ENCODE results near the gene CCNB2.
"Not testable (repeated sequence)": the region's sequence is repeated elsewhere in the genome, so short reads cannot be mapped to it uniquely, and the experiment has no call there.

Gene CCNB2

DNA sequence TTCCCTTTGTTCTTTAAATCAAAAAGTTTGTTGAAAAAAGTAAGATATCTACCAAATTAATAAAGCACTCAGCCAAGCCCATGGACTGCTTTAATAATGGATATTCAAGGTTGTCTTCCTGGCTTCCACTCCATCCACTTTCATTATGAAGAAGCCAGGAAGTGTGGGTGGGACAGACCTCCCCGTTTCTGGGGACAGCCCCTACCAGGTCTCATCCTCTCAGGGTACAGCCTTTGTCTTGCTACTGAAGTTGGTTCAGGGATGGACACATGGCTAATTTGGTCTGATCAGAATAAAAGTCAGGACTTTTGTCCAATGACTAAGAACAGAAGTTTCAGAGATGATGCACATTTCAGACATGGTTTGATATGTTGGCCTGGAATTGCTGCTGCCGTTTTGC, 32.6 kb downstream of the CCNB2 start:
- no peak for DNase-seq

DNA sequence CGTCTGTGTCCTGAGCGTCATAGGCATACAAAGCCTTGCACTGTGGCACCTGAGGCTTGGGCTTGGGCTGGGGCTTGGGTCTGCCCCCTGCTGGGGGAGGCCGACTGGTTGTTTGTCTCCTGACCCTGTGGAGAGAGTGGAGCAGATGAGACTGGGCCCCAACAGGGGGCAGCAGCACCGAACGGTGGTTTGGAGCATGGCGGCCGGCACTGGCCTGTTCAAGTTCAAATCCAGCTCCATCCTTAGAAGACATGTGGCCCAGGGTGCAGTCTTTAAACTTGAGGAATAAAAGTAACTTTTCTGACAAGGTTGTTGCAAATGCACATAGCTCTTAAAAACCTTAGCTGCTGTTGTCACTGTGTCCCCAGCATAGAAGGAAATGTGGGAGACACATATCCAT, 33.3 kb downstream of the CCNB2 start:
- DNase-seq: peak in 1 of 2 experiments; percentile 20

DNA sequence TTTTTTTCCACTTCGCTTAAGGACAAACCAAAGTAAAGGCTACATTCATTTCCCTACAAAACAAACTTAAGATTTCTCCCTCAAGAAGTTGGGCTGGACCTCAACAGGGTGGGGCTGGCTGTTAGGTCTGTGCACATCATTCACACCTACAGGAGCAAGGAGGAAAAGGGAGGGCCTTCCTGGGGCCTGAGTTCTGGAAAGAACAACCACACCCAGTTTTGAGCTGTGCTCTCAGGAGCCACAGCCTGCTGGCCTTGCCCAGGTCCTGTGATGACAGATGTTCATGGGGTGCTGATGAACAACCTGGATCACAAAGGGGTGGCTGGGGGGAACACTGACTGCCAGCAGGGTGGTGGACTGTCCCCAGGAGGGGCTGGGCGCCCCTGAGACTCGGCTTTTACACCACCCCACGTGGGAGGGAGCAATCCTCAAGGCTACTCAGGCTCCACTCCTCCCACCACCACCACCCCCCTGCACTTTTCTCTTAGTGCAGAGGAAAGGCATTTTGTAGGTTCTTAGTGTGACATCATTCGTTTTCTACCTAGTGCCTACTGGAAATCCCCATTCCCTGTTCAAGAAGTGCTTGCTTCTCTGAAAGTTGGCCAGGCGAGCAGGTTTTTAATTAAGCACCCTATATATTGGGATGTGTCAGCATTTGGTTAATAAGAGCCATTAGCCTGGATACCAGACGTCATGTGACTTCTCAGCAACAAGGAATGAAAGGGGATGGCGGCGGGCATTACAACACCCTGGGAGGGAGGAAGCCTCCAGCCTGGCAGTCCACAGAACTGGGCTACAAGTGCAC, 35.7 kb downstream of the CCNB2 start:
- DNase-seq: no peak

DNA sequence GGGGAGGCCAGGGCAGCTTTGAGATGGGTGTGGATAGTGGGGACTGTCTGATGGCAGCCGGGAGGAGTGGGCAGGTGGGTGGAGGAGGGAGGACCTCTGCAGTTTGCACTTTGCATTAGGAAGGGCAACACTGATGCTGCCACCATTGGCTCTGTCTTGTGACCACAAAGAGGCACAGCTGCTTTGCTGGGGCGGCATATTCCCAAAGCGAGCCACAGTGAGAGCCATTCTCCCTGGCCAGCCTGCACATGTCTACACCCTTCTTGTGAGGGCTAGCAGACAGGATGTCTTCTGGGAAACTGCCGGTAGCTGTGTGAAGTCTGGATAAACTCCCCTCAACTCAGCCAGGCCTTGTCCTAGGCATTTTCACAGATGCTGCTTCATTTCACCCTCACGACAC, 38.3 kb downstream of the CCNB2 start:
- no peak for DNase-seq

DNA sequence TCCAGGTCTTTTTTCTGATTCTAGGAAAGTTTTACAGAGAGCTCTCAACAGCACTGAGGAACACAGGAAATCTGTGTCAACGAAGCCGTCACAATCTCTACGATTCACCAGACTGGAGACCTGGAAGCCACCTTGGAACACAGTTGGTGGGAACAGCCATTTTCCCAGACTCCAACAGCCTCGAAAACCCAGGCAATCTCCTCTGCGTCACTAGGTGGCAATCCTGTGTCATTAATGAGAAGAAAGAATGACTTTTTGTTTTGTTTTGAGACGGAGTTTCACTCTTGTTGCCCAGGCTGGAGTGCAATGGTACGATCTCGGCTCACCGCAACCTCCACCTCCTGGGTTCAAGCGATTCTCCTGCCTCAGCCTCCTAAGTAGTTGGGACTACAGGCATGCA, 39.6 kb downstream of the CCNB2 start:
- DNase-seq: not testable (repeated sequence)

DNA sequence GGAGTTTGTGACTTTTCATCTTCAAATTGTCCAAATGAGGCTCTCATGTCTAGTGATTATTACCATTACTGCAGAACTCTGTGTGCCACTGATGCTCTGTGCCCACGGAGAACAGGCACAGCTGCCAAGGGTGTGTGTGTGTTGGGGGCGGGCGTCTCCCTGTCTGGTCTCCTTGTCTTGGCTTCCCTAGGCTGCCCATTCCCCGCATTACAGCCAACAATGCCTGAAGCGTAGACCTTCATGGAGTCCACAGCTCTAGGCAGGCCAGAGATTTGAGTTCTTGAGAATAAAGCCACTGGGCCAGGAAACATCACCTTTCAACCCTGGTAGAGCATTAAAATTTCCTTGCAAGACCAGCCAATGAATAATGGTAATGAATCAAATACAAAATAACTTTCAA, 42.7 kb downstream of the CCNB2 start:
- DNase-seq: no peak

DNA sequence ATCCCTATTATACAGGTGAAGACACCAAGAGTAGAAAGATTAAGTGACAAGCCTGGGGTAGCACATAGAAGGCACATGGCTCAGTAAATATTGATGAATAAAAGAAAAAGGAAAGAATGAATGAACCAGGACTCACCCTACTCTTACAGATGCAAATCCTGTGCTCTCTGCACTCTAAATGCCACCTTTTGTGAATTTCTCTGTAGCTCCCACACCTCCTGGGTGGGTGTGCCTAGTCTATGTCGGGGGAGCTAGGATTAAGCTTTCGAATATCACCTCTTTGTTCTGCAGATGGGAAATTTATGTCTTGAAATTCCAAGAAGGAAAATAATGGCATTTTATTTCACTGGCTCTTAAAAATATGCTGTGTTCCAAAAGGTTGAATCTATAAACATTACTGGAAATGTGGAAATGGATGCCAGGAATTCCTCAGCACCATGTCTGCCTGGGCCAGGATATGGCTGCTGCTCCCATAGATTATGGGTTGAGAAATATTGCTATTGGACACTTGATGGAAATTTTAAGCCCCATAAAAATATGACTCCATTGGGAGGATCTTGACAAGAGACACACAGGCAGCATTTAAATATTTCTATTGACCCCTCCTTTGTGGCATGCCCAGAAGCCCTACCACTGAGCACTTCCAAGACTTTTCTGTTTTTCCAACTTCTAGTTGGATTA, 43.3 kb downstream of the CCNB2 start:
- DNase-seq: no peak

DNA sequence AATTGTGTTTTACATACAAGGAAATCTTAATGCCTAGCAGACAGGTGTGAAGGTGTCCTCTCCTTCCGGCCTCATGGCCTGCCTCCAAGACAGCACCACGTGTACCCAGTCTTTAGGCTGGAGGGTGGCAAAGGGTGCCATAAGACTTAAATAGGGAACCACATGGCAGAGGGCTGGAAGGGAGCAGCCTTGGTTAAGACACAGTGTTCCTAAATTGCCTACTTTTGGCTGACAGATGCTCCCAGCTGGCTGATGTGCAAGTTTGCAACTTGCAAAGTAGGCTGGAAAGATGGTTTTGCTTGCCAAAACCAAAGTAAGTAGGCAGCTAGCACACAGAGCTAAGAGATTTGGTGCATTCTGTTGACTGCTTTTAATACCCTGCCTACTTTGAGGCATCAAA, 45.2 kb downstream of the CCNB2 start:
- DNase-seq: no peak

DNA sequence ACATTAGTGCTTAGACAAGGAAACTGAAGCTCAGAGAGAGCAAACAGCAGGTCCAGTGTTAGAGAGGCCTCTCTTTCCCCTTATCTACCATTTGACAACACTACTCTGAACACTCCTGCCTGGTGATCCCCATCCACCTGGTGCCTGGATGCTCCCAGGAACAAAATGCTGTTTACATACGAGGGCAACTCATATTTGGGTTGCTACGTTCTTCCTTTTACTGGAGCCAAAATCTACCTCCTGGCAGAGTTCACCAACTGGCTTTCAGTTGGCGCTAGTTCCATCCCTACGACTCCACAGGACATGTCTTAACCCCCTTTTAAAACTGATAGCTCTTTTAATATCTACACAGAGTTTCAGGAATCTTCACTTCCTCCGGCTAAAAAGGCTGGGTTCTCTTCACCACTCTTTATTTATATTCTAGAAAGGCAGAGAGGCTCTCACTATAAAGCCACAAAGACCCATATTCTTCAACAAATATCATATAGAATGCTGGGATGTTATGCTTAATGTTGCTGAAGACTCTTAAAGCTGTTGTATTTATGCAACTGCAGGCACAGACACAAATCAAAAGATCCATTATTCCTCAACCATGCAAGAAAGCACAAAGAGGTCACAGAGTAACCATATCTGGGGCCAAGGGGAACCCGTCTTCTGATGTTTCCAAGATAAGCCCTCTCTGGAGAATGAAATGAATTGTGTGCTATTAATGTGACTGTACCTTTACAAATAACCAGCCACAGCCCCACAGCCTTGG, 47.9 kb downstream of the CCNB2 start:
- DNase-seq: no peak

DNA sequence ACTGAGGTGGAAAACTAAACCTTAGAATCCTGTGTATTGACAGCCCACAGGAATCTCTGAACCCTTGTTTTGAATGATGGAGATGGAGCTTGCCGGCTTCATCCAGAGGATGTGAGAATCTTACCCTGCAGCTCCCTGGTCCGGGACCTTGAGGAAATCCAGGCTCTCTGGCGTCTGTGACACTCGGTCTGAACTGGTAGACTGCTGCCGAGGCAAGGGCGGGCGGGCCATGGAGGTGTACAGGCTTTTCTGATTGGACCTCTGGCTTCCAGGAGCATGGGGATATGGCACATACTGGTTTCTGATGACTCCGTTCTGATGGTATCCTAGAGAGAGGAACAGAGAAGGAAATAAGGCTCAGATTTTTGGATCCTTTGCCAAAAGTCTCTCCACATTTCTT, 48.5 kb downstream of the CCNB2 start:
- no peak for DNase-seq

DNA sequence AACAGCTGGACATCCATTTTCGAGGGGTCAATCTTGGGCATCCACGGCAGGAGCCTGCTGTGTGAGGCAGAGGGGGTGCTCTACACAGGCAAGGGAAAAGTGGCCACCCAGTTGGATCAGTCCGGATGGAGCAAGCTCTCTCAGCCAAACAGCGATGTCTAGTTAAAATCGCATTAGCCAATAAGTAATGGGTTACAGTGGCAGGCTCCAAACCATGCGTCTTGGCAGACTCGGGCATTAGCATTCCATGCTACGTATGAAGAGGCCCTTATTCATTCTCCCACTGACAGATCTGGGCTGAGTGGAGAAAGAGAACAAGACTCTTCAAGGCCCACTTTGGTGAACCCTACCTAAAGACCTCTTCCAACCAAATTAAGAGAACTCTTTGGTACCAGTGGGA, 49.3 kb downstream of the CCNB2 start:
- no peak for DNase-seq

DNA sequence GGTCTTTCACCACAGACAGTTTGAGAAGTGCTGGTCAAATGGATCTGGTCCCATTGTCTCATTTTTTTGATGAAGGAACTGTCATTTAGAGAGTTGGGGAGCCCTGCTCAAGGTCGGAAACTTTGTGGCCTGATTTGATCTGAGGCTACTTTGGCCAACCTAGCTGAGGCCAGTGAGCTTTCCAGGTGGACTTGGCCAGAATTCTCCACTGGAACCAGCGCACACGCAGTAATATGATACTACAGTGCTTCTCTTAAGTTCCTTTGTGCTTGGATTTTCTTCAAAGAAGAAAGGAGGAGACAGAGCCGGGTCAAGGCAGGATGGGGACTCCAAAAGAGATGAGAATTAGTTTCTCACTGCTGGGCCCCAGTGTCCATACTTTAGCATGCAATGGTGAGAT, 50.5 kb downstream of the CCNB2 start:
- DNase-seq: no peak

DNA sequence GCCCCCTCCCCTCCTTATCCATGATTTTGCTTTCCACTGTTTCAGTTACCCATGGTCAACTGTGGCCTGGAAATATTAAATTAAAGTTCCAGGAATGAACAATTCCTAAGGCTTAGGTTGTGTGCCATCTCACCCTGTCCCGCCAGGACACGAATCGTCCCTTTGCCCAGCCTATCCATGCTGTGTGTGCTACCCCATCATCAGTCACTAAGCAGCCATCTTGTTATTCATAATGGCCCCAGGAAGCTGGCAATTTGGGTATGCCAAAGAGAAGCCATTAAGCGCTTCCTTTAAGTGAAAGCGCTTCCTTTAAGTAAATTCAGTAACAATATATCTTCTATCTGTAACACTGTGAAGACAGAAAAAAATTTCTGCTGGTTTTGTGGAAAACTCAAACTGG, 52.5 kb downstream of the CCNB2 start:
- DNase-seq: no peak

DNA sequence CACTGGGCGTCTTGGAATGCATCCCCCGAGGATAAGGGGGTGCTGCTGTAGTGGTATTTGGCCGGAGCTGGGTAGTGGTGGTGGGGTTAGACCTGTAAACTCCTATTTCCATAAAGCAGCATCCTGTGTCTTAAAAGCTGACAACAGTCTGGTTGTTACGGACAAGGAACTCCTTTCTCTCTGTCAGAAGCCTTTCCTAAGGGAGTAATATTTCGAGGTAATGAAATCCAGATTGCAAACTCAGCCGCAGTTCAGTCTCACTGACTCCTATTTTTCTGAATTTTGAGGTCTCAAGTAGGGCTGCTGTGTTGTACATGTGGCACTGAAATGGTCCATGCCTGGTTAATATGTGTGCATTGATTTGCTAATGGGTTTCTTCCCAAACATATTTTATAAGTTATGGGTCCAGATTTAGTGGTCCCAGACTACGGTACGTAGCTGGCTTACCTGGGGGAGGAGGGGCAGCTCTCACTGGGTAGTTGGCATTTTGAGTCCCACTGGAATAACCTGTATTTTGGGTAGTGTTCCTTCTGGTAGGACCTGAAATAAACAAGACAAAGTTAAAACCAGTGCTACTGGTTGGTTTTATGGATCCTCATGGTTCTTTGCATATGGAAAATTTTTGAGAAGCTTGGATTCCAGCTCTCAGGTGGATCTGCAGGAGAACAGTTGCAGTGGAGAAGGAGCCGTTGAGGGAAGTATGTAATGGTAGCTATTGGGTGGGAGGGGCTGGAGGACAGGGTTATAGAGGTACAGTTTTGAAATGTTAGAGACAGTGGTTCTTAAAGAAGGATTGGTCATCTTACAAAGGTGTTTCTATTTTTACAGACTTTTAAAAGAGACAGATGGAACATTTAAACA, 53.1 kb downstream of the CCNB2 start:
- DNase-seq: no peak

DNA sequence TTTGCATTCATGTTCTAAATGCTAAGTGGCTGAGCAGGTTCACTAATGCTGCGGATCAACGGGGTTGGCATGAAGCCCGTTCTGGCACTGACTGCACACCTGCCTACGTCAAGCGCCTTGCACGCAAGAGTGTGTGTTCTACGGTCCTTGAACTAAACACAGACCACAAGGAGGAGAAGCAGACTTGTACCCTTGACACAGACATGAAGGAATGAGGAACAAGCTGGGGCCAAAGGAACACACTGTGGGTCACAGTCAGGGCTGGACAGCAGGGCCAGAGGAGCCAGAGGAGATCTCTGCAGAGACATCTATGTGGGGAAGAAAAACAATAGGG, 53.7 kb downstream of the CCNB2 start:
- DNase-seq: peak; percentile 39 to 73

DNA sequence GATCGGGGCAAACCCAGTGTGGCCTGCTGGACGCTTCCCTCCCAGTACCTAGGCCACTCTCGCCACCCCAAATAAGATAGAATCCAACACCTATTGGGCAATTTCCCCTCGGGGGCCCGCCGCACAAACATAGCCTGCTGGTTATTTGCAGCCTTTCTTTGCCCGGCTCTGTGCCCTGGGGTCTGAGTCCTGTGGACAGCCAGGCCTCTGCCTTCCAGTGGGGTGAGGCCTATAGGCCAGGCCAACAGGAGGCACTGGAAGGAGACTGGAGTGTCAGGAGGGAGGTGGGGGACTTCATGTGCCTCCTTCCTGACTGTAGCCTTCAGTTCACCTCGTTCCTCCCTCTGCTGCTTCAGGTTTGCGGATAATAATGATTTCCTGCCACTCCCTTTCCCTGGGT, 54.3 kb downstream of the CCNB2 start:
- no peak for DNase-seq

DNA sequence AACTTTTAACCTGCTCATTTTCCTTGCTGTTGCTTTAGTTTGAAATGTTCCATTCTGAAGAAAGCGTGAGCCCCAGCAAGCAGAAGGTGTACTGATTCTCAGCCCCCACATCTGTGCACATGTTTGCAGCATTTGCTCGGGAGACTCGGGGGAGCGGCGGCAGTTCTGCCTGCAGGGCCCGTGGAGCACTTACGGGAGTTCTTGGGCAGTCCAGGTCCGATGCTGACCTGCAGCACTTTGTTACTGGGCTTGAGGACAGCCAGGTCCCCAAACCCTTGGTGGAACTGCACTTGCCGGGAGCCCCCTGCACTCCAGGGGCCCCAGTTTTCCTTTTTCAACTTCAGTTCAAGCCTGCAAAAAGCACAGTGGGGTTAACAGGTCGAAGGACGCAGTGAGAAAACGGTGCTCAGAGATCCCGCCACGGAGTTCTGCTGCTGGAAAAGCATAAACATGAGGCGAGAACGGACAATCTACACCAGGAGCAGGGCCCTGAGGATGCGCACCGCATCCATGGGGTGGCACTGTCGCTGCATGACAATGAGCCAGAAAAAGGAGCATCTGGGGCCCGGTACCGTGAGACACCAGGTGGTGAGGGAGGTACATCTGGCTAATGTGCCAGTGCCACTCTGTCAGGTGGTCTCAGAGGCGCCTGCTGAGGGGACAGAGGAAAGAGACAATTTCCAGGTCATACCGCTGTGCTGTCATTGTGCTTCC, 56.1 kb downstream of the CCNB2 start:
- peak; percentile 83 to 92 for DNase-seq

DNA sequence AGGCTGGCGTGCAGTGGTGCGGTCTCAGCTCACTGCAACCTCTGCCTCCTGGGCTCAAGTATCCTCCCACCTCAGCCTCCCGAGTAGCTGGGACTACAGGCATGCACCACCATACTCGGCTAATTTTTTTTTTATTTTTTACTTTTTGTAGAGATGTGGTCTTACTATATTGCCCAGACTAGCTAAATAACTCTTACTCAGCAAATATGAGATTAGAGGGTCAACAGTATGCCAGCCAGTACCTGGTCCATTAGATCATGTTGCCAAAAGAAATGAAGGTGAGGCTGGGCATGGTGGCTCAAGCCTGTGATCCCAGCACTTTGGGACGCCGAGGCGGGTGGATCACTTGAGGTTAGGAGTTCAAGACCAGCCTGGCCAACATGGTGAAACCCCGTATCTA, 57.1 kb downstream of the CCNB2 start:
- not testable (repeated sequence) for DNase-seq

DNA sequence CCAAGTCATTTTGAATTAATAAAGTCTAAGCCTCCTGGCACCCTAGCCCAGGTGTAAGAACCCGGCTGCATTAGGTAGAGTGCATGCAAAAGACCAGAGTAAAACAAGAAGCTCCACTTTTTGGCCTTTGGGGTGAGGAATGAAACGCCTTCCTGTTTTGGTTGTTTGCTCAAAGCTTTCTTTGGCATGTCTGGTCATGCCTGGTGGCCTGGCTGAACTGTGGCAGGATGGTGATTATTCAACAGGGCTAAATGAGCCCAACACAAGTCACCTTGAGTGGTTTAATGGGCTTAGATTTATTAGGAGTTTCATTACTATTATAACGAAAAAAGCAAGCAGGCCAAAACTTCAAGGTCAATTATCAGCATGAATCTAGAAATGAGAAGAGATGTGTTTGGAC, 60.8 kb downstream of the CCNB2 start:
- DNase-seq: peak in 1 of 2 experiments; percentile 23

DNA sequence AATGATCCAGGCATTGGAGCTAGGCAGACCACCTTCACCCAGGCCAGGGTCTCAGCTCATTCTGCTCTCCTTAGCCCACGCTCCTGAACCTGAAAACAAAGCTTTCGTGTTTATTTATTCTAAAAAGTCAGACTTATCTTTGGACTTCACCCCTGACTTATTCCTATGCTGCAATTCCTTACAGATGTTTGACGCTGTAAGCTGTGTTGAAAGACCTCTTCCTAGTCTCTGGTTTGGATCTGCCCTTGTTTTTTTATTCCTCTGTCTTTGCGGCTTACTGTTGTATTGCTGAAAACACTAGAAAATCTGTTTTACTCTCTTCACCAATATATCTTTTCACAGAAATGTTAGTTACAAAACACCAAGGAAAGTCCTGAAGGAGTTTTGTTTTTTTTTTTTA, 61.2 kb downstream of the CCNB2 start:
- DNase-seq: no peak

DNA sequence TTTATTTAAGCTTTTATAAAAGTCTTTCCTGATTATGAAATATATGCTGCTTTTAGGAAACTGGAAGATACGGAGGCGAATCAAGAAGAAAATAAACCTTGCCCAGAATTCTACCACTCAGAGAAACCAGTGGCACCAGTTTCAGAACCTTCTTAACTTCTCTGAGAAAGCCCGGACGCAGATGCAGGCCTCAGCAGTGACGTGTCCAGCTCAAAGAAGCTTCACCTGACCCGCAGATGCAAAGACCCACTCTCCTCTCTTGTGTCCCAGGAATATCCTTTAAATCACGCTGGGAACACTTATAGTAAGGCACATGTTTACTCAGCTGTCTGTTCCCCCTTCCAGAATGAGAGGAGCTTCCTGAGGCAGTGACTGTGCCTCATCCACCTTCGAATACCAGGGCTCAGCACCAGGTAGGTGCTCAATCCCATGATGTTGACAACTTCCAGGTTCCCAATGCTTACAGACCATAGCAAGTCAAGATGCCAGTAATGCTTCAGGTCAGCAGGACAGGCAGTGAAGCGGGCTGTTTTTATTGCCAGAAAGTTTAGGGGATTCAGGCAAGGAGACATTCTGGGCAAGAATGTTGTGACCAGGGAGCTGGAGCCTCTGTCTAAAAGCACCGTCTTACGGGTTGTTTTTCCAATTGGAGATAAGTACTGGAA, 61.8 kb downstream of the CCNB2 start:
- DNase-seq: peak in 1 of 2 experiments; percentile 52

DNA sequence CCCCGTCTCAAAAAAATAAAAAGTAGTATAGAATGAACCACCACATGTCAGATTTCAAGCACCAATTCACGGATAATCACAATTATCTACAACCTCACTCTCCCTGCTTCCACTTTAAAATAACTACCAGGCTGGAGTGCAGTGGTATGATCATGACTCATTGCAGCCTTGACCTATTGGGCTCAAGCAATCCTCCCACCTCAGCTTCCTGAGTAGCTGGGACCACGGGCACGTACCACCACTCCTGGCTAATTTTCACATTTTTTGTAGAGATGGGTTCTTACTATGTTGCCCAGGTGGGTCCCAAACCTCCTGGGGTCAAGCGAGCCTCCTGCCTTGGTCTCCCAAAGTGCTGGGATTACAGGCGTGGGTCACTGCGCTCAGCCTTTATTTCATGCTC, 63.6 kb downstream of the CCNB2 start:
- DNase-seq: no peak

All from NCI-H2081 (cell line).